GM23248 (cell line): ENCODE data around the gene HOXD13. TPM values are rescaled to one million over a fixed set of nuclear protein-coding genes. Genes with fewer than 3 reads are reported as not detected.

Experiments used
- DNase-seq: peaks from one replicate; pipeline ENCODE4 v3.0.0-alpha.2; 2015
- H2AFZ ChIP-seq: fragments of 200-600 bp; sonication (generic); 2 replicates; pipeline ENCODE4 v1.6.1; 2016; ENCODE audit warnings: antibody characterized with exemption
- H3F3A ChIP-seq: fragments of 200-600 bp; sonication (generic); 2 replicates; pipeline ENCODE4 v1.6.1; 2016; ENCODE audit warnings: mild to moderate bottlenecking, antibody characterized with exemption, mixed run types; ENCODE audit not compliant: insufficient read depth
- H3K27ac ChIP-seq: fragments of 200-600 bp; sonication (generic); 2 replicates; pipeline ENCODE4 v1.5.1; 2016; ENCODE audit warnings: mild to moderate bottlenecking
- H3K27me3 ChIP-seq: fragments of 200-600 bp; sonication (generic); replicated peaks from 2 replicates; pipeline ENCODE4 v1.6.1; 2016; ENCODE audit warnings: mild to moderate bottlenecking; ENCODE audit not compliant: insufficient read depth
- H3K36me3 ChIP-seq: fragments of 200-600 bp; sonication (generic); 2 replicates; pipeline ENCODE4 v1.6.1; 2016; ENCODE audit warnings: low read depth, mild to moderate bottlenecking
- H3K4me1 ChIP-seq: fragments of 200-600 bp; sonication (generic); 2 replicates; pipeline ENCODE4 v1.6.1; 2016; ENCODE audit warnings: mild to moderate bottlenecking; ENCODE audit not compliant: insufficient read depth
- H3K4me2 ChIP-seq: fragments of 200-600 bp; sonication (generic); one replicate; pipeline ENCODE4 v1.6.1; 2016; ENCODE audit warnings: mild to moderate bottlenecking; ENCODE audit not compliant: unreplicated experiment
- H3K4me3 ChIP-seq: fragments of 200-600 bp; sonication (generic); 2 replicates; pipeline ENCODE4 v1.5.1; 2016; ENCODE audit warnings: mild to moderate bottlenecking
- H3K79me2 ChIP-seq: fragments of 200-600 bp; sonication (generic); 2 replicates; pipeline ENCODE4 v1.6.1; 2016; ENCODE audit warnings: mild to moderate bottlenecking; ENCODE audit not compliant: insufficient read depth
- H3K9ac ChIP-seq: fragments of 200-600 bp; sonication (generic); 2 replicates; pipeline ENCODE4 v1.6.1; 2016; ENCODE audit warnings: mild to moderate bottlenecking
- H3K9me2 ChIP-seq: fragments of 200-600 bp; sonication (generic); 2 replicates; pipeline ENCODE4 v1.6.1; 2016; ENCODE audit warnings: mixed run types, mild to moderate bottlenecking, moderate library complexity; ENCODE audit not compliant: insufficient read depth
- H3K9me3 ChIP-seq: fragments of 200-600 bp; sonication (generic); one replicate; pipeline ENCODE4 v1.6.1; 2017; ENCODE audit warnings: low read depth
- H4K20me1 ChIP-seq: fragments of 200-600 bp; sonication (generic); 2 replicates; pipeline ENCODE4 v1.6.0; 2016; ENCODE audit not compliant: insufficient read depth
- EZH2 ChIP-seq: fragments of 200-600 bp; sonication (generic); IDR thresholded peaks from 2 replicates; pipeline ENCODE4 v1.6.1; 2018; ENCODE audit warnings: antibody characterized with exemption, mild to moderate bottlenecking; ENCODE audit not compliant: insufficient read depth, poor library complexity, severe bottlenecking
- EZH2phosphoT487 ChIP-seq: fragments of 200-600 bp; sonication (generic); IDR thresholded peaks from 2 replicates; pipeline ENCODE4 v1.6.1; 2018; ENCODE audit warnings: antibody characterized with exemption, moderate library complexity, mild to moderate bottlenecking, low read depth; ENCODE audit not compliant: insufficient read depth
- WGBS, 2 experiments: methylation state at CpG; one replicate each; pipeline ENCODE4 v1.1.6; 2015 to 2017; ENCODE audit warnings: low lambda C conversion rate in 2 of 2, low coverage in 1 of 2; ENCODE audit errors: missing lambda C conversion rate in 2 of 2; 5-methylcytosine and 5-hydroxymethylcytosine counted together
- in situ Hi-C: fragments of 300-500 bp; cut with MboI; formaldehyde crosslinking; loops from 2 replicates; pipeline ENCODE4 v1.15.0; 2020
- polyA plus RNA-seq: library from polyadenylated mRNA; unstranded; fragments of >200 nt; fragmentation: Nextera tagmentation; extraction: Ambion mirVana; gene quantifications from 2 replicates; pipeline ENCODE4 v1.2.1, GENCODE V29; 2016
- total RNA-seq: library from RNA; depleted of rRNA; stranded (reverse); fragments of >200 nt; shearing (Covaris generic); gene quantifications from 2 replicates; pipeline ENCODE4 v1.2.3, GENCODE V29; 2014

HOXD13 gene
- total and polyA plus RNA-seq, 2 experiments from 2014 or later = 2.4 to 3.8 TPM

DNA sequence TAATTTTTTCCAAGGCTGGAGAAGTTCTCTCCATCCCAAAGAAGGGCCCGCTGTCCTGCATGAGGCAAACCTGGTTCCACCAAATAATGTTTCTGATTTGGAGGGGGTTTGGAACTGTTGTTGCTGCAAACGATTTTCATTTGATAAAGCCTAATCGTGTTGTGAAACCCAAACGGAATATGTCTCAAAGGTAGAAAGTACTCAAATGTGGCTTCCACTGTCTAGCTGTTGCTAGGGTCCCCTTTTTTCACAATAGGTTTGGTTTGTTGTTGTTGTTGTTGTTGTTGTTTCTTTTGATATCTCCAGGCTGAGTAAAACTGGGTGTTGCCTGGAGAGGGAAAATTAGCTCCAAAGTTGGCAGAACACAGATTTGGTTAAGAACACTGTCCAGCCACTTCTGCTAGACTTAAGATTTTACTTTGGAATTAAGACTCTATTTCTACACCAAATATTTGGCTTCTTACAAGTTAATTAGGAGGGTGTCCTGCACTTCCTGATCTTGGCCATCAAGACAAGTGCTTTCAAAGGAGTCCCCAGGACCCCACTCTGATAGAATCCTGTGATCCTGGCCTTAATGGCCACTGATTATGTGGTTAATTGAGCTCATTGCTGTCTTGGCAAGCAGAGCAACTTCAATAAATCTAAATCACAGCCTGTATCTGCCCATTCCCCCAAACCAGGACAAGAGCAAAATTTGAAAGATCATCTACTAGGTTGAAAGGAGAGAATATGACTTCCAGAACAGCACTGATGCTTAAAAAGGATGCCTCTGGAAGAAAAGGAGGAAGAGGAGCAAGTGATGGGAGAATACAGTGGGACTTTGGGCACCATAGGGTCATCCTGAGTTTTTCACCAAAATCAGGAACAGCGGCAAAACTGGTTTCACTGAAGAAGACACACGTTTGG is 3.3 kb upstream of the HOXD13 start:
- Histone ChIP-seq H3K36me3 (no peaks in the 10 kb centered on the region), H4K20me1 (no peaks in the 10 kb centered on the region), H3F3A (0 out of 2 replicates have a peak, but pooled peaks cover 8% of the 10 kb centered on the region), H3K79me2 (0 out of 2 replicates have a peak, but pooled peaks cover 5% of the 10 kb centered on the region), H3K27ac (no peak overlapping the region), H3K9me3 (no peaks in the 10 kb centered on the region), H2AFZ (no peak overlapping the region), H3K4me2 (no peak overlapping the region), H3K9me2 (no peaks in the 10 kb centered on the region), H3K27me3 (peaks cover 42% of the 10 kb centered on the region), H3K9ac (no peak overlapping the region), H3K4me3 (no peak overlapping the region), H3K4me1 (peaks cover 9% of the 10 kb centered on the region)
- TF ChIP-seq EZH2 (peak; percentile 1), EZH2phosphoT487 (no peak; the same call in 1 of the 2 replicates)
- DNase-seq = no peak
- WGBS, 2 experiments = 51 to 58% methylated on average over 6 of the region's 6 CpGs
- in situ Hi-C loops = no loop called here

DNA sequence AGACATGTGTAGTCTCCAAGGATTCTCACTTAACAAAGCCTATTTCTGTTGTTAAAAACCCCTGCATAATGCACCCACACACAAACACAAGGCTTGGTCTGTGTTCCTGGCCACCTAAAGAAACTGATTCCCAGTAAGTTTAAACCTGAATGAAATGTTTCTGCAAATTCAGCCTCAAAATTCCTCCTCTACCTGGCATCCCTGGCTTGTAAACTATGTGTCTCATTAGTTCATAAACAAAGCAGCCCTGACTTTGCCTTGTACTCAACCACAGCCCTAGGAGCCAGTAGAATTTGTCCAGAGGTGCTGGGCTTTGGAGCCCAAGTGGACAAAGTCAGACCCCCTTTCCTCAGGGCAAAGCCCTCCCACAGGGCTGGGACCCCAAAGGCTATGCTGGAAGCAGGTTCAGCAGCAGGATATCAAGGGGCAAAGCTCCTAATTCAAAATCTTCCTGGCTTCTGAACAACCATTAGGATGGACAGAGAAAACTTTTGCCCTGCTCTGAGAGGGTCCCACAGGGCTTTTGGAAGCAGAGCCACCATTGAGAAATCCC is 2.6 kb upstream of the HOXD13 start:
- Histone ChIP-seq H3K27ac (no peak overlapping the region), H4K20me1 (no peaks in the 10 kb centered on the region), H3K9me3 (no peaks in the 10 kb centered on the region), H2AFZ (no peak overlapping the region), H3F3A (0 out of 2 replicates have a peak, but pooled peaks cover 8% of the 10 kb centered on the region), H3K9me2 (no peaks in the 10 kb centered on the region), H3K4me1 (peaks cover 9% of the 10 kb centered on the region), H3K36me3 (no peaks in the 10 kb centered on the region), H3K4me3 (no peak overlapping the region), H3K79me2 (0 out of 2 replicates have a peak, but pooled peaks cover 12% of the 10 kb centered on the region), H3K4me2 (no peak overlapping the region), H3K9ac (no peak overlapping the region), H3K27me3 (peaks cover 35% of the 10 kb centered on the region)
- no peak for DNase-seq
- TF ChIP-seq EZH2 (no peak), EZH2phosphoT487 (no peak)
- in situ Hi-C loops = no loop called here

DNA sequence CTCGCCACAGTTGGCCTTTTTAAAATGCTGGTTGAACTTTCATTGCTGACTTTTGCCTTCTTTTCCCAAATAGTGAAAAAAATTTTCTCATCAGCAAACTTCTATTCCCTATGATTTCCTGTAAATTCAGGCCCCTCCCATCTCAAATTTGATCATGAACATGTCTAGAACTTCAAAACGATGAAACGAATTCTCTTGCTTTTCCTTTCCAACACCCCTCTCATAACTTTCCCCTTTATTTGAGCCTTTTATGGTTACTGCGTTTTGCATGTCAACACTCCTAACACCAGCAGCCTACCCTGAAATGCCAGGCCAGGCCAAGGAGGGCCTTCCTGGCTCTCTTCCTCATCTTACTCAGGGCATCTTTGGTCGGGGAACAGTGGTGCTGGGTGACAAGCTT is 1.7 kb upstream of the HOXD13 start:
- Histone ChIP-seq H3K4me3 (no peak overlapping the region), H3K79me2 (0 out of 2 replicates have a peak, but pooled peaks cover 13% of the 10 kb centered on the region), H4K20me1 (no peaks in the 10 kb centered on the region), H3K36me3 (no peaks in the 10 kb centered on the region), H3K27ac (no peak overlapping the region), H2AFZ (no peak overlapping the region), H3K4me1 (peaks cover 9% of the 10 kb centered on the region), H3K4me2 (no peak overlapping the region), H3K9me2 (no peaks in the 10 kb centered on the region), H3K9ac (no peak overlapping the region), H3F3A (0 out of 2 replicates have a peak, but pooled peaks cover 8% of the 10 kb centered on the region), H3K27me3 (peaks cover 25% of the 10 kb centered on the region), H3K9me3 (no peaks in the 10 kb centered on the region)
- TF ChIP-seq EZH2 = no peak
- no peak for TF ChIP-seq EZH2phosphoT487
- no peak for DNase-seq
- in situ Hi-C loops = no loop called here
- WGBS, 2 experiments = 63 to 65% methylated on average over 5 of the region's 5 CpGs

DNA sequence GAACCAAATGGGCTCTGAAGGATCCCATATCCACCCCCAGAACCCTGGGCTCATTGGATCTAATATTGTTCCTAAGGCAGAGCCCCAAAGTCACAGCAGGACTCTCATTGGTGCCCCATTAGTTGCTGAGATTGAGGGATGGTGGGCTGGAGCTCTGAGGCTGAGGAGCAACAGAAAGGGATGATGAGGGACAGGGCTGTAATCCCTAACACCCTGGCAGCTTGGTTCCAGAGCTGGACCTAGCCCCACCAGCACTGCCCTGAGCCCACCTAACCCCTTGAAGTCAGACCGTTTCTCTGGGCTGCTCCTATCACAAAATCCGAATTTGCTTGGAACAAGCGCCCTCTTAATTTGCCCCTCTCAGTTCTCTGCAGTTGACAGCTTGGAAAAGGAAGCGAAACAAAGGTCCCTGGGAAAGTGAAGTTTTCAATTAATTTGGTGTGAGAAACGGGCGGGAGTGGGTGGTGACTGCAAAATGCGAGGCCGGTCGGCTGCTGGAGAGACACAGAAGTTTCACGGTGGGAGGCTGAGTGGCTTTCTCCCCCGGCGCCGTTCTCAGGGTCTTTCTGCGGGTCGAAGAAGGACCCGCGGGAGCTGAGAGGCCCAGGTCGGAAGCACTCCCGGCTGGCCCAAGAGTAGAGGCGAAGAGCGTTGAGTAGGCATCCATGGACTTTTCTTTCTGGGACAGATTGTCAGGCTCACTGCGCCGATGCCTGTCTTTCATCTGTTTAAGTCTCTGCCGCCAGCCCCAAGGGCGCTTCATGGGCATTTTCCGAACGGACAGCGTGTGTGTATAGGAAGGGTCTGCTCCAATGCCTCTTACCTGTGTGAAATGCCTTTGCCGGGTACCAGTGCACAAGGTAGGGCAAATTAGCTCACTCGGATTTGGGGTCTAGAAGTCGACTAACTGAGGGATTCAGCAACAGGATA is 927 bp upstream of the HOXD13 start:
- 0 out of 2 replicates have a peak, but pooled peaks cover 13% of the 10 kb centered on the region for H3K79me2 ChIP-seq
- no peak overlapping the region for H3K27ac ChIP-seq
- H3K4me3 ChIP-seq = no peak overlapping the region
- no peaks in the 10 kb centered on the region for H3K9me2 ChIP-seq
- DNase-seq = no peak
- 93 to 95% methylated on average over 31 of the region's 31 CpGs for WGBS, 2 experiments
- no peak for TF ChIP-seq EZH2
- TF ChIP-seq EZH2phosphoT487 = no peak
- no peak overlapping the region for H3K9ac ChIP-seq
- peaks cover 19% of the 10 kb centered on the region; the same call in 1 of the 2 replicates for H3K27me3 ChIP-seq
- no peaks in the 10 kb centered on the region for H3K9me3 ChIP-seq
- H3K36me3 ChIP-seq = no peaks in the 10 kb centered on the region
- H3F3A ChIP-seq = peaks cover 9% of the 10 kb centered on the region; the same call in 1 of the 2 replicates
- no peak overlapping the region for H2AFZ ChIP-seq
- H3K4me2 ChIP-seq = no peak overlapping the region
- in situ Hi-C loops = no loop called here
- H4K20me1 ChIP-seq = no peaks in the 10 kb centered on the region
- H3K4me1 ChIP-seq = peaks cover 9% of the 10 kb centered on the region
